Neural cell (in vitro differentiated cells): ENCODE measurements around the gene SMC1A.

ENCODE experiments used
- EP300 ChIP-seq: fragments of 450-650 bp; conservative IDR thresholded peaks from 2 replicates; pipeline ENCODE4 v1.6.1; 2014; ENCODE audit warnings: antibody characterized with exemption, mild to moderate bottlenecking, moderate library complexity; ENCODE audit not compliant: poor library complexity, severe bottlenecking
- EZH2 ChIP-seq: fragments of 200-600, 300-800 bp; shearing (Covaris generic), sonication (generic); IDR thresholded peaks from 2 replicates; pipeline ENCODE4 v1.6.1; 2014; ENCODE audit warnings: antibody characterized with exemption, low read length, borderline replicate concordance, mild to moderate bottlenecking; ENCODE audit not compliant: insufficient read depth, poor library complexity, severe bottlenecking
- POLR2AphosphoS5 ChIP-seq: IDR thresholded peaks from 2 replicates; pipeline ENCODE4 v1.6.1; 2012
- REST ChIP-seq: IDR thresholded peaks from 2 replicates; pipeline ENCODE4 v1.6.1; 2012; ENCODE audit warnings: borderline replicate concordance
- SMC3 ChIP-seq: fragments of 450-650 bp; conservative IDR thresholded peaks from 2 replicates; pipeline ENCODE4 v1.6.1; 2014; ENCODE audit warnings: antibody characterized with exemption, mild to moderate bottlenecking, moderate library complexity; ENCODE audit not compliant: poor library complexity
- TAF1 ChIP-seq: IDR thresholded peaks from 2 replicates; pipeline ENCODE4 v1.6.1; 2012; ENCODE audit warnings: low read depth
- TF ChIP-seq, protein P1 (sequence below): fragments of 450-650 bp; IDR thresholded peaks from 2 replicates; pipeline ENCODE4 v1.5.1; 2014; ENCODE audit warnings: antibody characterized with exemption, mild to moderate bottlenecking, moderate library complexity; ENCODE audit not compliant: poor library complexity, severe bottlenecking

DNA sequence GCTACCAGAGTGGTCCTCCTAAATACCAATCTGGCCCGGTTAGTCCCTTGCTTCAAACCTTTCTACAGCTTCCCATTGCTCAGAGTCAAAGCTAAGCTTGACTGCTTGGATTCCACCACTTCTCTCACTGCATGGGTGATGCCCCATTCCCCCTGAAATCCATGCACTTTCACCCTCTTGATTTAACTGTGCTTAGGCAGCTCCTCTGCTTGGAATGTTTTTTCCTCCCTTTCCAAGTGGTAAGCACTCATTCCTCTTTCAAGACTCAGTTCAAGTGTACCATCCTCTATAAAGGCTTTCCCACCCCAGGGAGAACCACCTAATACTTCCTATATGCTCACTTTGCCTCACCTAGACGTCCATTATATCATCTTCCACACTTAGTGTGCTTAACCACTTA lies 49.1 kb downstream of the SMC1A start:
- TF ChIP-seq, protein P1, sequence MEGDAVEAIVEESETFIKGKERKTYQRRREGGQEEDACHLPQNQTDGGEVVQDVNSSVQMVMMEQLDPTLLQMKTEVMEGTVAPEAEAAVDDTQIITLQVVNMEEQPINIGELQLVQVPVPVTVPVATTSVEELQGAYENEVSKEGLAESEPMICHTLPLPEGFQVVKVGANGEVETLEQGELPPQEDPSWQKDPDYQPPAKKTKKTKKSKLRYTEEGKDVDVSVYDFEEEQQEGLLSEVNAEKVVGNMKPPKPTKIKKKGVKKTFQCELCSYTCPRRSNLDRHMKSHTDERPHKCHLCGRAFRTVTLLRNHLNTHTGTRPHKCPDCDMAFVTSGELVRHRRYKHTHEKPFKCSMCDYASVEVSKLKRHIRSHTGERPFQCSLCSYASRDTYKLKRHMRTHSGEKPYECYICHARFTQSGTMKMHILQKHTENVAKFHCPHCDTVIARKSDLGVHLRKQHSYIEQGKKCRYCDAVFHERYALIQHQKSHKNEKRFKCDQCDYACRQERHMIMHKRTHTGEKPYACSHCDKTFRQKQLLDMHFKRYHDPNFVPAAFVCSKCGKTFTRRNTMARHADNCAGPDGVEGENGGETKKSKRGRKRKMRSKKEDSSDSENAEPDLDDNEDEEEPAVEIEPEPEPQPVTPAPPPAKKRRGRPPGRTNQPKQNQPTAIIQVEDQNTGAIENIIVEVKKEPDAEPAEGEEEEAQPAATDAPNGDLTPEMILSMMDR = no peak
- TF ChIP-seq EZH2 (no peak), SMC3 (no peak), REST (no peak), EP300 (no peak), POLR2AphosphoS5 (no peak), TAF1 (no peak)
